Stimulated activated CD4-positive, alpha-beta T cell treated with anti-CD3 and anti-CD28 coated beads, Interleukin-15, amount 100 ng/mL, for 1 hour (primary cell): Measurements from ENCODE around the gene PTPRM.
"Not testable (repeated sequence)": the region's sequence is repeated elsewhere in the genome, so short reads cannot be mapped to it uniquely, and the experiment has no call there.

Experiments
- DNase-seq, 2 donors: peaks; one replicate each; pipeline ENCODE4 v3.0.0-alpha.2; 2020; ENCODE audit warnings: low read depth in 1 of 2, low spot score in 1 of 2

PTPRM gene

GRCh38 chr18:8036551-8036950, 469.4 kb downstream of the PTPRM start:
- no peak for DNase-seq

GRCh38 chr18:8037296-8037695, 470.2 kb downstream of the PTPRM start:
- no peak for DNase-seq

GRCh38 chr18:8040021-8040420, 472.9 kb downstream of the PTPRM start:
- no peak for DNase-seq

GRCh38 chr18:8041526-8042111, 474.5 kb downstream of the PTPRM start:
- DNase-seq: no peak

- no peak for DNase-seq
These were observed 476.9 kb downstream of the PTPRM start for GRCh38 chr18:8044004-8044403.

GRCh38 chr18:8045160-8045883, 478.2 kb downstream of the PTPRM start:
- no peak for DNase-seq

- DNase-seq: peak in 1 of 2 donors; percentile 5
These were observed 478.8 kb downstream of the PTPRM start for GRCh38 chr18:8045884-8046281.

- no peak for DNase-seq
These were observed 479.3 kb downstream of the PTPRM start for GRCh38 chr18:8046441-8046840.

GRCh38 chr18:8049147-8049546, 482.0 kb downstream of the PTPRM start:
- no peak for DNase-seq

GRCh38 chr18:8050616-8051329, 483.7 kb downstream of the PTPRM start:
- no peak for DNase-seq

- no peak for DNase-seq
These were observed 484.3 kb downstream of the PTPRM start for GRCh38 chr18:8051453-8051852.

- DNase-seq: no peak
These were observed 485.2 kb downstream of the PTPRM start for GRCh38 chr18:8052237-8052701.

GRCh38 chr18:8056723-8057122, 489.6 kb downstream of the PTPRM start:
- DNase-seq: no peak

GRCh38 chr18:8063152-8063551, 496.0 kb downstream of the PTPRM start:
- not testable (repeated sequence) for DNase-seq

GRCh38 chr18:8063733-8064132, 496.6 kb downstream of the PTPRM start:
- no peak for DNase-seq

GRCh38 chr18:8065284-8065683, 498.2 kb downstream of the PTPRM start:
- no peak for DNase-seq

- no peak for DNase-seq
These were observed 498.7 kb downstream of the PTPRM start for GRCh38 chr18:8065773-8066172.

- no peak for DNase-seq
These were observed 502.6 kb downstream of the PTPRM start for GRCh38 chr18:8069708-8070107.

GRCh38 chr18:8073167-8073566, 506.1 kb downstream of the PTPRM start:
- no peak for DNase-seq

GRCh38 chr18:8080092-8080491, 513.0 kb downstream of the PTPRM start:
- DNase-seq: no peak

GRCh38 chr18:8081267-8081666, 514.2 kb downstream of the PTPRM start:
- DNase-seq: no peak

GRCh38 chr18:8081872-8082553, 514.9 kb downstream of the PTPRM start:
- DNase-seq: no peak
